HepG2 (cell line): ENCODE measurements around the gene WDR91. TPM values are rescaled to one million over a fixed set of nuclear protein-coding genes. Genes with fewer than 3 reads are reported as not detected.

Experiments used
- ATF1 ChIP-seq: IDR thresholded peaks from 2 replicates; pipeline ENCODE4 v1.6.1; 2016; ENCODE audit warnings: mild to moderate bottlenecking, control low read depth
- ATRX ChIP-seq: sonication (generic); formaldehyde crosslinking; IDR thresholded peaks from 2 replicates; pipeline ENCODE4 v1.4.0; 2020; ENCODE audit warnings: missing genetic modification reagents, borderline replicate concordance
- DMAP1 ChIP-seq: IDR thresholded peaks from 2 replicates; pipeline ENCODE4 v1.6.1; 2016
- GFI1 ChIP-seq: sonication (generic); formaldehyde crosslinking; IDR thresholded peaks from 2 replicates; pipeline ENCODE4 v1.5.0; 2020; ENCODE audit warnings: missing genetic modification reagents, mild to moderate bottlenecking, borderline replicate concordance
- HINFP ChIP-seq: sonication (generic); formaldehyde crosslinking; IDR thresholded peaks from 2 replicates; pipeline ENCODE4 v1.4.0; 2020; ENCODE audit warnings: low read depth, mild to moderate bottlenecking, missing genetic modification reagents
- KLF9 ChIP-seq: IDR thresholded peaks from 2 replicates; pipeline ENCODE4 v1.6.1; 2016; ENCODE audit warnings: low read depth
- MAF1 ChIP-seq: sonication (generic); formaldehyde crosslinking; IDR thresholded peaks from 2 replicates; pipeline ENCODE4 v1.5.0; 2020; ENCODE audit warnings: missing genetic modification reagents, borderline replicate concordance
- MED8 ChIP-seq: sonication (generic); formaldehyde crosslinking; IDR thresholded peaks from 2 replicates; pipeline ENCODE4 v1.8.1; 2023; ENCODE audit warnings: mild to moderate bottlenecking, missing genetic modification reagents; ENCODE audit not compliant: insufficient replicate concordance
- MTF1 ChIP-seq: sonication (generic); formaldehyde crosslinking; IDR thresholded peaks from 2 replicates; pipeline ENCODE4 v1.5.0; 2020; ENCODE audit warnings: missing genetic modification reagents
- NFYB ChIP-seq: sonication (generic); formaldehyde crosslinking; IDR thresholded peaks from 2 replicates; pipeline ENCODE4 v1.4.0; 2020; ENCODE audit warnings: missing genetic modification reagents
- SAFB2 ChIP-seq: sonication (generic); formaldehyde crosslinking; IDR thresholded peaks from 2 replicates; pipeline ENCODE4 v1.5.1; 2020; ENCODE audit warnings: missing genetic modification reagents, low read depth, mild to moderate bottlenecking, borderline replicate concordance
- SRY ChIP-seq: sonication (generic); formaldehyde crosslinking; IDR thresholded peaks from 2 replicates; pipeline ENCODE4 v1.8.0; 2022; ENCODE audit warnings: mild to moderate bottlenecking, missing genetic modification reagents
- TFDP2 ChIP-seq: sonication (generic); formaldehyde crosslinking; IDR thresholded peaks from 2 replicates; pipeline ENCODE4 v1.4.0; 2020; ENCODE audit warnings: missing genetic modification reagents
- THAP8 ChIP-seq: sonication (generic); formaldehyde crosslinking; IDR thresholded peaks from 2 replicates; pipeline ENCODE4 v1.5.1; 2020; ENCODE audit warnings: missing genetic modification reagents, mild to moderate bottlenecking, borderline replicate concordance
- TOPORS ChIP-seq: sonication (generic); formaldehyde crosslinking; IDR thresholded peaks from 2 replicates; pipeline ENCODE4 v1.8.0; 2023; ENCODE audit warnings: mild to moderate bottlenecking, missing genetic modification reagents
- YEATS4 ChIP-seq: sonication (generic); formaldehyde crosslinking; IDR thresholded peaks from 2 replicates; pipeline ENCODE4 v1.4.0; 2020; ENCODE audit warnings: missing genetic modification reagents, borderline replicate concordance
- ZNF101 ChIP-seq: sonication (generic); formaldehyde crosslinking; IDR thresholded peaks from 2 replicates; pipeline ENCODE4 v1.4.0; 2020; ENCODE audit warnings: mild to moderate bottlenecking, low read depth, missing genetic modification reagents, borderline replicate concordance
- ZNF296 ChIP-seq: sonication (generic); formaldehyde crosslinking; conservative IDR thresholded peaks from 2 replicates; pipeline ENCODE4 v1.5.0; 2020; ENCODE audit warnings: mild to moderate bottlenecking, missing genetic modification reagents
- ZNF329 ChIP-seq: sonication (generic); formaldehyde crosslinking; IDR thresholded peaks from 2 replicates; pipeline ENCODE4 v1.9.0; 2021; ENCODE audit warnings: low read depth, mild to moderate bottlenecking, missing genetic modification reagents
- ZNF333 ChIP-seq: sonication (generic); formaldehyde crosslinking; IDR thresholded peaks from 2 replicates; pipeline ENCODE4 v1.4.0; 2020; ENCODE audit warnings: mild to moderate bottlenecking, missing genetic modification reagents, borderline replicate concordance
- ZNF33A ChIP-seq: sonication (generic); formaldehyde crosslinking; IDR thresholded peaks from 2 replicates; pipeline ENCODE4 v1.5.1; 2020; ENCODE audit warnings: missing genetic modification reagents, mild to moderate bottlenecking, moderate library complexity, borderline replicate concordance
- polyA plus RNA-seq, 8 experiments: library from polyadenylated mRNA; depleted of rRNA in 3 of 8; stranded (reverse) in 7 of 8; unstranded in 1 of 8; fragments of >200 nt; fragmentation: Illumina TruSeq in 4 of 8; extraction: Trizol in 4 of 8; gene quantifications; 2 replicates each; pipeline versions ENCODE4 v1.2.1 to v1.2.3, GENCODE V29; 2011 to 2016; ENCODE audit warnings: low read depth in 4 of 8, missing spikeins in 1 of 8, mixed read lengths in 1 of 8; ENCODE audit not compliant: insufficient read depth in 1 of 8
- total RNA-seq, 5 experiments: library from RNA; depleted of rRNA; stranded (reverse); fragments of >200 nt; fragmentation: Illumina TruSeq; extraction: Trizol; gene quantifications; 2 replicates each; pipeline ENCODE4 v1.2.3, GENCODE V29; 2016; ENCODE audit warnings: low read depth in 1 of 5
- TF ChIP-seq, protein P1 (sequence below): sonication (generic); formaldehyde crosslinking; IDR thresholded peaks from 2 replicates; pipeline ENCODE4 v1.8.0; 2022; ENCODE audit warnings: missing genetic modification reagents, mild to moderate bottlenecking, borderline replicate concordance
- TF ChIP-seq, protein P2 (sequence below): IDR thresholded peaks from 2 replicates; pipeline ENCODE4 v1.6.1; 2016; ENCODE audit warnings: mild to moderate bottlenecking, missing biosample characterization, missing genetic modification reagents
- TF ChIP-seq, protein P3 (sequence below): IDR thresholded peaks from 2 replicates; pipeline ENCODE4 v1.6.1; 2016

WDR91 gene
- total and polyA plus RNA-seq, 2 of the 13 experiments (the other 11 are each of a cell fraction or from before 2014, with no cell fraction given) = 11.6 to 12.1 TPM

DNA sequence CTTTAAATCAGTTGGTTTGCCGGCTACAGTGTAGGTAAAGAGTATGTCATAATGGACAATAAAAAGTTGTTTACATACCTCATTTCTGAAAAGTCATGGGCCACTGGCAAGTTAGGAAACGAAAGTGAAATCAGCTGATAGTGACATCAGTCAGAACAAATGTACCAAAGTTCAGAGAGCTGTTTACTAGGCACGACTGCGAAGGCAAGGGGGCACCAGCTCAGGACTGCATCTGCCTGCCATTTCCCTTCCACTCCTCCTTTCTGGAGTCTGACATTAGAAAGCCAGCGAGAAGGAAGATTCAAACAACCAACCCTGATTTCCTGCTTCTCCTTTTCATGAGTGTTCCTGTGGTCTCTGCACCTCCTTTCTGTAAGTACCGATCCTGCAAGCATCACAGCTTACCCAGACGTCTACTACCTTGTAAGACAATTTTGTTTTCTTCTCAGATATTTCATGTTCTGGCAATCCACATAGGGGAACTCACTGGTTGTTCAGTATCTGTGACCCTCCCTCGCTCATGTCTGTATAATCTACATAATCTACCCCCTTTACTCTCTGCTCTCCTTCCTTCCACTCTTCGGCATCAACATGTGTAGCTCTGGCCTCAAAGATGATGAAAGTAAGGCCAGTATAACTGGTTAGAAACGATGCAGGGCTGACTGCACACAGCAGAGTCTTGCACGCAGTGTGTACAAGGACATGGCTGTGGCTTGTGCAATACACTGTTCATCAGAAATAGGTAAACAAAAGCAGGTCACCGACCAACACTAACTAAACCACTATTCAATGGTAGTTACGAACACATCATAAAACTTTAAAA lies 63.2 kb downstream of the WDR91 start, which contains the start of gene TMEM140 (continued):
- TF ChIP-seq GFI1 (CRISPR knock-in tag) = peak; percentile 78; the same call in 1 of the 2 replicates
- TF ChIP-seq ZNF329 (CRISPR knock-in tag) = 0 out of 2 replicates have a peak, but pooled peaks have one; percentile 51
- TF ChIP-seq MED8 (CRISPR knock-in tag) = no peak
- no peak for TF ChIP-seq MTF1 (CRISPR knock-in tag)
- no peak for TF ChIP-seq ZNF296 (CRISPR knock-in tag)
- no peak for TF ChIP-seq SRY (CRISPR knock-in tag)
- no peak; the same call in 1 of the 2 replicates for TF ChIP-seq ZNF101 (CRISPR knock-in tag)
- no peak for TF ChIP-seq TOPORS (CRISPR knock-in tag)
- no peak for TF ChIP-seq THAP8 (CRISPR knock-in tag)
- no peak for TF ChIP-seq ATRX (CRISPR knock-in tag)
- TF ChIP-seq SAFB2 (CRISPR knock-in tag) = 0 out of 2 replicates have a peak, but pooled peaks have one; percentile 27
- TF ChIP-seq DMAP1 (CRISPR knock-in tag) = peak; percentile 25
- TF ChIP-seq MAF1 (CRISPR knock-in tag) = no peak
- 0 out of 2 replicates have a peak, but pooled peaks have one; percentile 46 for TF ChIP-seq HINFP (CRISPR knock-in tag)
- peak; percentile 52; the same call in 1 of the 2 replicates for TF ChIP-seq ATF1 (CRISPR knock-in tag)
- TF ChIP-seq, protein P1, sequence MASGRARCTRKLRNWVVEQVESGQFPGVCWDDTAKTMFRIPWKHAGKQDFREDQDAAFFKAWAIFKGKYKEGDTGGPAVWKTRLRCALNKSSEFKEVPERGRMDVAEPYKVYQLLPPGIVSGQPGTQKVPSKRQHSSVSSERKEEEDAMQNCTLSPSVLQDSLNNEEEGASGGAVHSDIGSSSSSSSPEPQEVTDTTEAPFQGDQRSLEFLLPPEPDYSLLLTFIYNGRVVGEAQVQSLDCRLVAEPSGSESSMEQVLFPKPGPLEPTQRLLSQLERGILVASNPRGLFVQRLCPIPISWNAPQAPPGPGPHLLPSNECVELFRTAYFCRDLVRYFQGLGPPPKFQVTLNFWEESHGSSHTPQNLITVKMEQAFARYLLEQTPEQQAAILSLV (CRISPR knock-in tag) = peak; percentile 82
- no peak for TF ChIP-seq ZNF33A (CRISPR knock-in tag)
- TF ChIP-seq, protein P2, sequence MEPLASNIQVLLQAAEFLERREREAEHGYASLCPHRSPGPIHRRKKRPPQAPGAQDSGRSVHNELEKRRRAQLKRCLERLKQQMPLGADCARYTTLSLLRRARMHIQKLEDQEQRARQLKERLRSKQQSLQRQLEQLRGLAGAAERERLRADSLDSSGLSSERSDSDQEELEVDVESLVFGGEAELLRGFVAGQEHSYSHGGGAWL = no peak
- no peak for TF ChIP-seq NFYB (CRISPR knock-in tag)
- no peak; the same call in 1 of the 2 replicates for TF ChIP-seq KLF9 (CRISPR knock-in tag)
- no peak for TF ChIP-seq ZNF333
- TF ChIP-seq, protein P3, sequence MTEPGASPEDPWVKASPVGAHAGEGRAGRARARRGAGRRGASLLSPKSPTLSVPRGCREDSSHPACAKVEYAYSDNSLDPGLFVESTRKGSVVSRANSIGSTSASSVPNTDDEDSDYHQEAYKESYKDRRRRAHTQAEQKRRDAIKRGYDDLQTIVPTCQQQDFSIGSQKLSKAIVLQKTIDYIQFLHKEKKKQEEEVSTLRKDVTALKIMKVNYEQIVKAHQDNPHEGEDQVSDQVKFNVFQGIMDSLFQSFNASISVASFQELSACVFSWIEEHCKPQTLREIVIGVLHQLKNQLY (CRISPR knock-in tag) = peak; percentile 72; the same call in 1 of the 2 replicates
- peak; percentile 74; the same call in 1 of the 2 replicates for TF ChIP-seq YEATS4 (CRISPR knock-in tag)
- TF ChIP-seq TFDP2 (CRISPR knock-in tag) = 0 out of 2 replicates have a peak, but pooled peaks have one; percentile 31
